ENCODE data around the gene DLD. TPM values are rescaled to one million over a fixed set of nuclear protein-coding genes. Genes with fewer than 3 reads are reported as not detected.
"Not testable (repeated sequence)": the region's sequence is repeated elsewhere in the genome, so short reads cannot be mapped to it uniquely, and the experiment has no call there.

DLD gene
- total RNA-seq, 1 experiment from 2014 or later = 72.1 TPM

DNA sequence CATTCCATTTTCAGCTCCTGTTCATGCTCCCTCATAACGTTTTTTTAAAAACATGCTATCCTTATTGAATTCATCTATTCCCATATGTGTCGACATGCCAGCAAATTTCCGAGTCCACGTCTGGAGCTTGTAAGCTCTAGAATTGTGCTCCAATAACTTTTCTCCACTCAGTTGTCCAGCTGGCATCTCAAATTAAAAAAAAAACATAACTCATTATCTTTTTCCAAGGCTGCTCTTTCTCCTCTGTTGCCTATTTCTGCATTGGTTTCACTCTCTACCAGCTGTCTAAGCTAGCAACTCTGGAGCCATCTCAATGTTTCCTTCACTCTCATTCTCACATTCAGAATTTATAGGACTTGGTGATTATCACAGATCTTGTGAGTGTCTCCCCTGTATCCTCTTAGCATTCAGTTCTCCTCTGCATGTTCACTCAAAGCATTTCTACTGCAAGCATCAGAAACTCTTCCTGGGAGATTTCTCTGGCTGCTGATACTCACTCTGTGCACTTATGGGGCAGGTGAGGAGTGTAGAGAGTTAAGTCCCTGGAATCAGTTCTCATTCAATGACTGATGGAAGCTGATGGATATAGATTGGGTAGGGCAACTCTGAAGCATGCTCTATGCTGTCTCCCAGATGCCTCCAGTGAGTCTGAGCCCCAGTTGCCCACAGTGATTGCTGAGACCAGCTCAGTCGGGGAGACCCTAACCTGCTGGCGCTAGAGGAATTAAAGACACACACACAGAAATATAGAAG lies 6.7 kb upstream of the DLD start (continued):
- TF ChIP-seq, protein P1, sequence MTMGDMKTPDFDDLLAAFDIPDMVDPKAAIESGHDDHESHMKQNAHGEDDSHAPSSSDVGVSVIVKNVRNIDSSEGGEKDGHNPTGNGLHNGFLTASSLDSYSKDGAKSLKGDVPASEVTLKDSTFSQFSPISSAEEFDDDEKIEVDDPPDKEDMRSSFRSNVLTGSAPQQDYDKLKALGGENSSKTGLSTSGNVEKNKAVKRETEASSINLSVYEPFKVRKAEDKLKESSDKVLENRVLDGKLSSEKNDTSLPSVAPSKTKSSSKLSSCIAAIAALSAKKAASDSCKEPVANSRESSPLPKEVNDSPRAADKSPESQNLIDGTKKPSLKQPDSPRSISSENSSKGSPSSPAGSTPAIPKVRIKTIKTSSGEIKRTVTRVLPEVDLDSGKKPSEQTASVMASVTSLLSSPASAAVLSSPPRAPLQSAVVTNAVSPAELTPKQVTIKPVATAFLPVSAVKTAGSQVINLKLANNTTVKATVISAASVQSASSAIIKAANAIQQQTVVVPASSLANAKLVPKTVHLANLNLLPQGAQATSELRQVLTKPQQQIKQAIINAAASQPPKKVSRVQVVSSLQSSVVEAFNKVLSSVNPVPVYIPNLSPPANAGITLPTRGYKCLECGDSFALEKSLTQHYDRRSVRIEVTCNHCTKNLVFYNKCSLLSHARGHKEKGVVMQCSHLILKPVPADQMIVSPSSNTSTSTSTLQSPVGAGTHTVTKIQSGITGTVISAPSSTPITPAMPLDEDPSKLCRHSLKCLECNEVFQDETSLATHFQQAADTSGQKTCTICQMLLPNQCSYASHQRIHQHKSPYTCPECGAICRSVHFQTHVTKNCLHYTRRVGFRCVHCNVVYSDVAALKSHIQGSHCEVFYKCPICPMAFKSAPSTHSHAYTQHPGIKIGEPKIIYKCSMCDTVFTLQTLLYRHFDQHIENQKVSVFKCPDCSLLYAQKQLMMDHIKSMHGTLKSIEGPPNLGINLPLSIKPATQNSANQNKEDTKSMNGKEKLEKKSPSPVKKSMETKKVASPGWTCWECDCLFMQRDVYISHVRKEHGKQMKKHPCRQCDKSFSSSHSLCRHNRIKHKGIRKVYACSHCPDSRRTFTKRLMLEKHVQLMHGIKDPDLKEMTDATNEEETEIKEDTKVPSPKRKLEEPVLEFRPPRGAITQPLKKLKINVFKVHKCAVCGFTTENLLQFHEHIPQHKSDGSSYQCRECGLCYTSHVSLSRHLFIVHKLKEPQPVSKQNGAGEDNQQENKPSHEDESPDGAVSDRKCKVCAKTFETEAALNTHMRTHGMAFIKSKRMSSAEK (CRISPR knock-in tag; IDR thresholded peaks at IDR 0.05; ENCODE audit: borderline replicate concordance) = no peak
- TF ChIP-seq EMX1 (CRISPR knock-in tag; IDR thresholded peaks at IDR 0.05) = no peak
- TF ChIP-seq RELA (CRISPR knock-in tag; IDR thresholded peaks at IDR 0.05; ENCODE audit: borderline replicate concordance) = no peak

DNA sequence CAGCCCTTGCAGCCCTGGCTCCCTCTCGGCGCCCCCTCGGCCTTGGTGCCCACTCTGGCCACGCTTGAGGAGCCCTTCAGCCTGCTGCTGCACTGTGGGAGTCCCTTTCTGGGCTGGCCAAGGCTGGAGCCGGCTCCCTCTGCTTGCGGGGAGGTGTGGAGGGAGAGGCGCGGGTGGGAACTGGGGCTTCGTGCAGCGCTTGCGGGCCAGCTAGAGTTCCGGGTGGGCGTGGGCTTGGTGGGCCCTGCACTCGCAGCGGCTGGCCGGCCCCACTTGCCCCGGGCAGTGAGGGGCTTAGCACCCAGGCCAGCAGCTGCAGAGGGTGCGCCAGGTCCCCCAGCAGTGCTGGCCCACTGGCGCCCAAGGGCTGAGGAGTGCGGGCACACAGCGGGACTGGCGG lies 3.2 kb upstream of the DLD start:
- H3K4me1 Mint-ChIP-seq = peaks cover 11% of the 10 kb centered on the region
- H3K9me3 Mint-ChIP-seq = peaks cover 14% of the 10 kb centered on the region
- H3K27ac Mint-ChIP-seq; ATAC-seq; H3K36me3 Mint-ChIP-seq; POLR2A ChIA-PET; H3K4me3 Mint-ChIP-seq; DNase-seq (ENCODE audit: low spot score): not testable (repeated sequence)
- CTCF ChIA-PET = interaction anchor here (1.3 to 1.5 kb wide), 2 partner anchors 7 to 13 kb away, joined by 3 read pairs; no protein-coding TSS in a partner anchor
- peaks cover 11% of the 10 kb centered on the region for H3K27me3 Mint-ChIP-seq (ENCODE audit: low read depth)

DNA sequence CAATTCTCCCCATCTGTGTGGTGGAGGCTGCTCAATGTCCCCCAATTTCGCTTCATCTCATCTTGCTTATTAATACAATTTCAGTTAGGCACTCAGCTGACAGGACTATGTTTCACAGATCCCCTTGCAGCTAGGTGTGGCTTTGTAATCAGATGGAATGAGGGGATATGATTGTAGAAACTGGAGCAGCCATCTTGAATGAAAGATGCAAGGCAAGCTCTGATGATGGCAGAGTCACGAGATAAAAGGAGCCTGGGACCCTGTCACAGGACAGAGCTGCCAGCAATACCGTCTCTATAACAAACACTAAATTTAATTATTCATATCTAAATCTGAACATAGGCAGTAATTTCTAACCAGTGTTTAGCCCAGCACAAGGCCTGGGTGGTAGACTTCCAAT lies 991 bp upstream of the DLD start:
- DNase-seq (ENCODE audit: low spot score) (no peak), ATAC-seq (no peak)
- H3K4me3 Mint-ChIP-seq = peak overlapping the region; percentile 92; the same call in 1 of the 2 replicates
- peaks cover 7% of the 10 kb centered on the region; the same call in 1 of the 2 replicates for H3K27me3 Mint-ChIP-seq (ENCODE audit: low read depth)
- no peak for TF ChIP-seq KAT7 (CRISPR knock-in tag; IDR thresholded peaks at IDR 0.05; ENCODE audit: borderline replicate concordance)
- TF ChIP-seq CREM (CRISPR knock-in tag; IDR thresholded peaks at IDR 0.05) = no peak
- no peak for TF ChIP-seq GRHL2 (CRISPR knock-in tag; IDR thresholded peaks at IDR 0.05; ENCODE audit: insufficient replicate concordance, severe bottlenecking)
- TF ChIP-seq NFATC4 (CRISPR knock-in tag; IDR thresholded peaks at IDR 0.05) = no peak
- H3K36me3 Mint-ChIP-seq = peaks cover 14% of the 10 kb centered on the region
- peaks cover 14% of the 10 kb centered on the region for H3K9me3 Mint-ChIP-seq
- CTCF ChIA-PET = interaction anchor here (1.7 to 2.2 kb wide), 2 partner anchors 11 to 15 kb away, joined by 6 to 11 read pairs; no protein-coding TSS in a partner anchor
- H3K27ac Mint-ChIP-seq = no peak overlapping the region
- H3K4me1 Mint-ChIP-seq = peaks cover 15% of the 10 kb centered on the region
- POLR2A ChIA-PET = no interaction called here

DNA sequence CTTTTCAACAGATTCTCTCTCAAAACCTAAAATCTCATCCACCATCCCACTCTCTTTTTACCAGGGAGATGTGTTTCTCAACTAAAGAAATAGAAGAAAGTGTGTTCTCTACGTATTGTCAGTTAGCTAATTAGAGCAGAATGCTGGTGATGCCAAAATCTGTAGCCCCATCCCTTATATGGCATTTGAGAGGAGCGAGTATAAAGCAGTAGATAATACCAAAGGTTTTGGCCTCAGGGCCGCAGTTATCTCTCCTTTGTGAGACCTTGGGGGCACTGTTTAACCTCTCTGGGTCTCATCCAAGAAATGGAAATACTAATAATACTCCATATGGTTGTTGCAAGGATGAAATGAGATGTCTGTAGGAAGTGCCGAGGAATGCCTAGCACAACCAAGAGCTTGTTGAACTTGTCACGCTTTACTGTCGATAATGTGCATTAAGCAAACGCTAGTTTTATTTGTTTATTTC lies 456 bp upstream of the DLD start:
- ATAC-seq = no peak
- no peak for DNase-seq (ENCODE audit: low spot score)
- 0 out of 2 replicates have a peak overlapping the region, but pooled peaks have one; percentile 96 for H3K27ac Mint-ChIP-seq
- peaks cover 19% of the 10 kb centered on the region for H3K36me3 Mint-ChIP-seq
- ChIA-PET POLR2A (no interaction called here), CTCF (interaction anchor here (1.7 to 2.2 kb wide), 2 partner anchors 11 to 16 kb away, joined by 6 to 11 read pairs; no protein-coding TSS in a partner anchor)
- peaks cover 15% of the 10 kb centered on the region for H3K4me1 Mint-ChIP-seq
- peak overlapping the region; percentile 92 for H3K4me3 Mint-ChIP-seq
- peaks cover 14% of the 10 kb centered on the region for H3K9me3 Mint-ChIP-seq
- peaks cover 6% of the 10 kb centered on the region; the same call in 1 of the 2 replicates for H3K27me3 Mint-ChIP-seq (ENCODE audit: low read depth)
- TF ChIP-seq, protein P2, sequence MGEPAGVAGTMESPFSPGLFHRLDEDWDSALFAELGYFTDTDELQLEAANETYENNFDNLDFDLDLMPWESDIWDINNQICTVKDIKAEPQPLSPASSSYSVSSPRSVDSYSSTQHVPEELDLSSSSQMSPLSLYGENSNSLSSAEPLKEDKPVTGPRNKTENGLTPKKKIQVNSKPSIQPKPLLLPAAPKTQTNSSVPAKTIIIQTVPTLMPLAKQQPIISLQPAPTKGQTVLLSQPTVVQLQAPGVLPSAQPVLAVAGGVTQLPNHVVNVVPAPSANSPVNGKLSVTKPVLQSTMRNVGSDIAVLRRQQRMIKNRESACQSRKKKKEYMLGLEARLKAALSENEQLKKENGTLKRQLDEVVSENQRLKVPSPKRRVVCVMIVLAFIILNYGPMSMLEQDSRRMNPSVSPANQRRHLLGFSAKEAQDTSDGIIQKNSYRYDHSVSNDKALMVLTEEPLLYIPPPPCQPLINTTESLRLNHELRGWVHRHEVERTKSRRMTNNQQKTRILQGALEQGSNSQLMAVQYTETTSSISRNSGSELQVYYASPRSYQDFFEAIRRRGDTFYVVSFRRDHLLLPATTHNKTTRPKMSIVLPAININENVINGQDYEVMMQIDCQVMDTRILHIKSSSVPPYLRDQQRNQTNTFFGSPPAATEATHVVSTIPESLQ (CRISPR knock-in tag; IDR thresholded peaks at IDR 0.05) = no peak
- TF ChIP-seq FOXP1 (CRISPR knock-in tag; IDR thresholded peaks at IDR 0.05; ENCODE audit: borderline replicate concordance) = no peak
- TF ChIP-seq ZNF416 (CRISPR knock-in tag; IDR thresholded peaks at IDR 0.05) = no peak
- TF ChIP-seq, protein P3, sequence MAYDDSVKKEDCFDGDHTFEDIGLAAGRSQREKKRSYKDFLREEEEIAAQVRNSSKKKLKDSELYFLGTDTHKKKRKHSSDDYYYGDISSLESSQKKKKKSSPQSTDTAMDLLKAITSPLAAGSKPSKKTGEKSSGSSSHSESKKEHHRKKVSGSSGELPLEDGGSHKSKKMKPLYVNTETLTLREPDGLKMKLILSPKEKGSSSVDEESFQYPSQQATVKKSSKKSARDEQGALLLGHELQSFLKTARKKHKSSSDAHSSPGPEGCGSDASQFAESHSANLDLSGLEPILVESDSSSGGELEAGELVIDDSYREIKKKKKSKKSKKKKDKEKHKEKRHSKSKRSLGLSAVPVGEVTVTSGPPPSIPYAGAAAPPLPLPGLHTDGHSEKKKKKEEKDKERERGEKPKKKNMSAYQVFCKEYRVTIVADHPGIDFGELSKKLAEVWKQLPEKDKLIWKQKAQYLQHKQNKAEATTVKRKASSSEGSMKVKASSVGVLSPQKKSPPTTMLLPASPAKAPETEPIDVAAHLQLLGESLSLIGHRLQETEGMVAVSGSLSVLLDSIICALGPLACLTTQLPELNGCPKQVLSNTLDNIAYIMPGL (CRISPR knock-in tag; IDR thresholded peaks at IDR 0.05) = no peak
- TF ChIP-seq, protein P4, sequence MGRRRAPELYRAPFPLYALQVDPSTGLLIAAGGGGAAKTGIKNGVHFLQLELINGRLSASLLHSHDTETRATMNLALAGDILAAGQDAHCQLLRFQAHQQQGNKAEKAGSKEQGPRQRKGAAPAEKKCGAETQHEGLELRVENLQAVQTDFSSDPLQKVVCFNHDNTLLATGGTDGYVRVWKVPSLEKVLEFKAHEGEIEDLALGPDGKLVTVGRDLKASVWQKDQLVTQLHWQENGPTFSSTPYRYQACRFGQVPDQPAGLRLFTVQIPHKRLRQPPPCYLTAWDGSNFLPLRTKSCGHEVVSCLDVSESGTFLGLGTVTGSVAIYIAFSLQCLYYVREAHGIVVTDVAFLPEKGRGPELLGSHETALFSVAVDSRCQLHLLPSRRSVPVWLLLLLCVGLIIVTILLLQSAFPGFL (CRISPR knock-in tag; IDR thresholded peaks at IDR 0.05; ENCODE audit: borderline replicate concordance) = no peak
- TF ChIP-seq ZNF232 (CRISPR knock-in tag; IDR thresholded peaks at IDR 0.05) = no peak
- TF ChIP-seq GABPB1 (CRISPR knock-in tag; IDR thresholded peaks at IDR 0.05) = no peak
- TF ChIP-seq, protein P5, sequence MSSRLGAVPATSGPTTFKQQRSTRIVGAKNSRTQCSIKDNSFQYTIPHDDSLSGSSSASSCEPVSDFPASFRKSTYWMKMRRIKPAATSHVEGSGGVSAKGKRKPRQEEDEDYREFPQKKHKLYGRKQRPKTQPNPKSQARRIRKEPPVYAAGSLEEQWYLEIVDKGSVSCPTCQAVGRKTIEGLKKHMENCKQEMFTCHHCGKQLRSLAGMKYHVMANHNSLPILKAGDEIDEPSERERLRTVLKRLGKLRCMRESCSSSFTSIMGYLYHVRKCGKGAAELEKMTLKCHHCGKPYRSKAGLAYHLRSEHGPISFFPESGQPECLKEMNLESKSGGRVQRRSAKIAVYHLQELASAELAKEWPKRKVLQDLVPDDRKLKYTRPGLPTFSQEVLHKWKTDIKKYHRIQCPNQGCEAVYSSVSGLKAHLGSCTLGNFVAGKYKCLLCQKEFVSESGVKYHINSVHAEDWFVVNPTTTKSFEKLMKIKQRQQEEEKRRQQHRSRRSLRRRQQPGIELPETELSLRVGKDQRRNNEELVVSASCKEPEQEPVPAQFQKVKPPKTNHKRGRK (CRISPR knock-in tag; IDR thresholded peaks at IDR 0.05; ENCODE audit: borderline replicate concordance) = no peak
- no peak for TF ChIP-seq ZNF317 (CRISPR knock-in tag; IDR thresholded peaks at IDR 0.05; ENCODE audit: borderline replicate concordance, low read depth)
- TF ChIP-seq JUN (CRISPR knock-in tag; IDR thresholded peaks at IDR 0.05) = no peak
